ENCODE results near the gene GSTM3.
"Not testable (repeated sequence)": the region's sequence is repeated elsewhere in the genome, so short reads cannot be mapped to it uniquely, and the experiment has no call there.

Gene GSTM3

DNA sequence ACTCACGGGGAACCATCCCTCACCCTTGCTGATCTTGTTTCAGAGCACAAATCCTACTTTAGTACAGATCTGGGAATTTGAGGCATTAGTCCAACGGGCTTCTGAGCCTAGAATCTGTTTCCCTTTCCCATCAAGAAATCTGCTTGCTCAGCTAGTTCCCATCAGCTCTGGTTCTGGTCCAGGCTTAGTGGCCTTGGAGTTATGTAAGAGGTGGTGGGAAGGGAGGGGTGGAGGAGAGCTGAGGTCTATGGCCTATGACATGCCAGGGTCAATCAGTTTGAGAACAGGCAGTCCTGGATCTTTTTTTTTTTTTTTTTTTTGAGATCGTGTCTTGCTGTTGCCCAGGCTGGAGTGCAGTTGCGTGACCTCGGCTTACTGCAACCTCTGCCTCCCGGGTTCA is 49.1 kb downstream of the GSTM3 start:
- no peak for DNase-seq

GRCh38 chr1:109689844-109690405 is 50.9 kb downstream of the GSTM3 start:
- no peak for DNase-seq

DNA sequence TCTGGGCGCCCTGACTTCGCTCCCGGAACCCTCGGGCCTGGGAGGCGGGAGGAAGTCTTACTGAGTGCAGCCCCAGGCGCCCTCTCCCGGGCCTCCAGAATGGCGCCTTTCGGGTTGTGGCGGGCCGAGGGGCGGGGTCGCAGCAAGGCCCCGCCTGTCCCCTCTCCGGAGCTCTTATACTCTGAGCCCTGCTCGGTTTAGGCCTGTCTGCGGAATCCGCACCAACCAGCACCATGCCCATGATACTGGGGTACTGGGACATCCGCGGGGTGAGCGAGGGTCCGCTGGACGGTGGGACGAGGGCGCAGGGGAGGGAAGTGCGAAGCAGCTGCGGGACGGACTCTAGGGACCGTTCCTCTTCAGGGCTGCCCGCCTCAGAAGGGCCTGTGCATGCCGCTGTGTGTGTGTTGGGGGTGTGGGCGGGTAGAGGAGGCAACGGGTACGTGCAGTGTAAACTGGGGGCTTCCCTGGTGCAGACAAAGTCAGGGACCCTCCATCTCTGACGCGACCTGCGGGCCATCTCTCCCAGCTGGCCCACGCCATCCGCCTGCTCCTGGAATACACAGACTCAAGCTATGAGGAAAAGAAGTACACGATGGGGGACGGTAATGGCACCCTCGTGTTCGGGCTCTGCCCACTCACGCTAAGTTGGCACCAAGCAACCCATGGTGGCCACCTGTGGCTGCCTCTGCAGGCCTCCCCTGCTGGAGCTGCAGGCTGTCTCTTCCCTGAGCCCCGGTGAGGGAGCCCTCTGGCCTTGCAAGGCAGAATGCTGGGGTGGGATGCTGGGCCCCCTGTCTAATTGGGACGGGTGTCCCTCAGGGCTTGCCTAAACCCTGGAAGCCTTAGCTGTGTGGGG is 53.0 kb downstream of the GSTM3 start, which contains the start of gene GSTM1:
GSTM1 (plus strand) TSS at position 177 of the 859 bp plus-strand sequence; CDS start at position 234, 57 bp downstream.
- no peak for DNase-seq

DNA sequence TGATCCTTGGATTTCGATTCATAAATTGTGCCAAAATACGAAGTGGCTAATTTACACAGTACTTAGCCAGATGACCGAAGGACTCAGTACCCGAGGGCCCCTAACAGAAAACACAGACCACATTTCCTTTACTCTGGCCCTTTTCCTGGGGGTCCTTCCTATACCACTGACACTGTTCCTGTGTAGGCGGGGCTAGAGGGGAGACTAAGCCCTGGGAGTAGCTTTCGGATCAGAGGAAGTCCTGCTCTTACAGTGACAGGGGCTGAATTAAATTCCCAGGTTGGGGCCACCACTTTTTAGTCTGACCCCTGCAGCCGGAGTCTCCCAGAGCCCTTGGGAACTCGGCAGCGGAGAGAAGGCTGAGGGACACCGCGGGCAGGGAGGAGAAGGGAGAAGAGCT is 53.7 kb downstream of the GSTM3 start:
- DNase-seq, result not testable (repeated sequence)

DNA sequence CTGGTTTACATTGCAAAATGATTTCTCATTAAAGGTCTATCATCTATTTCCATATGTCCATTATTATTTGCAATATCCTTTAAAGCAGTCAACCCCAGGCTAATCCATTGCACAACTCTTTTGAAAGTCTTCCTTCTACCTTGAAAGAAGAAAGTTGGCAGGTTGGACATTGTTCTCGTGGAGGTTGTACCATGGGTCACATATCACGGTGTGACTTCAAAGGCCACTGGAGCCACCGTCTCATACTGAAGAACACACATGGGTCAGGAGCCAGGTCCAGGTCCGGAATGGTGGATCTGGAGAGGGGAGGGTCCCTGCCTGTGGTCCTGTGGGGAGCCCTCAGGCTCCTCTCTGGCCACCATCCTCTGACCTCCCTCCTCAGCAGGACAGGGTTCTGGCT is 54.9 kb downstream of the GSTM3 start:
- not testable (repeated sequence) for DNase-seq

- not testable (repeated sequence) for DNase-seq
Measured at GRCh38 chr1:109685399-109685798, 55.4 kb downstream of the GSTM3 start.

DNA sequence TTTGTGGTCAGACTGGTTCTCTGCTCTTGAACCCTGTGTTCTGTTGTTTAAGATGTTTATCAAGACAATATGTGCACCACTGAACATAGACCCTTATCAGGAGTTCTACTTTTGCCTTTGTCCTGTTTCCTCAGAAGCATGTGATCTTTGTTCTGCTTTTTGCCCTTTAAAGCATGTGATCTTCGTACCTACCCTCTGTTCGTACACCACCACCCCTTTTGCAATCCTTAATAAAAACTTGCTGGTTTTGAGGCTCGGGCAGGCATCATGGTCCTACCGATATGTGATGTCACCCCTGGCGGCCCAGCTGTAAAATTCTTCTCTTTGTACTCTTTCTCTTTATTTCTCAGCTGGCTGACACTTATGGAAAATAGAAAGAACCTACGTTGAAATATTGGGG is 56.1 kb downstream of the GSTM3 start:
- DNase-seq, result not testable (repeated sequence)
